Kidney epithelial cell (primary cell): ENCODE results near the gene IFT27. TPM values are rescaled to one million over a fixed set of nuclear protein-coding genes. Genes with fewer than 3 reads are reported as not detected.

ENCODE experiments used
- DNase-seq: peaks from one replicate; pipeline ENCODE4 v3.0.0-alpha.2; 2010; ENCODE audit warnings: low read depth
- H3K27me3 ChIP-seq: 2 replicates; pipeline ENCODE4 v1.6.0; 2011; ENCODE audit warnings: low read length; ENCODE audit not compliant: control insufficient read depth, insufficient read depth
- H3K36me3 ChIP-seq: 2 replicates; pipeline ENCODE4 v1.5.1; 2011; ENCODE audit warnings: low read length; ENCODE audit not compliant: control insufficient read depth, insufficient read depth
- H3K4me3 ChIP-seq: 2 replicates; pipeline ENCODE4 v1.5.1; 2011; ENCODE audit warnings: low read depth, mild to moderate bottlenecking, control low read depth, low read length
- CTCF ChIP-seq: IDR thresholded peaks from 2 replicates; pipeline ENCODE4 v1.5.1; 2011; ENCODE audit warnings: mild to moderate bottlenecking, moderate library complexity, low read length, control low read depth, inconsistent platforms; ENCODE audit not compliant: insufficient read depth, poor library complexity, severe bottlenecking
- total RNA-seq: library from RNA; depleted of rRNA; stranded (reverse); fragments of >200 nt; gene quantifications from 2 replicates; pipeline ENCODE4 v1.2.3, GENCODE V29; 2015

Gene IFT27
- total RNA-seq, 1 donor from 2014 or later, result 26.5 TPM

- Histone ChIP-seq H3K4me3 (no peak overlapping the region), H3K27me3 (peaks cover 17% of the 10 kb centered on the region), H3K36me3 (no peaks in the 10 kb centered on the region)
- TF ChIP-seq CTCF, result no peak
- DNase-seq, result no peak
Observed at GRCh38 chr22:36724836-36725235, 51.1 kb downstream of the IFT27 start.

DNA sequence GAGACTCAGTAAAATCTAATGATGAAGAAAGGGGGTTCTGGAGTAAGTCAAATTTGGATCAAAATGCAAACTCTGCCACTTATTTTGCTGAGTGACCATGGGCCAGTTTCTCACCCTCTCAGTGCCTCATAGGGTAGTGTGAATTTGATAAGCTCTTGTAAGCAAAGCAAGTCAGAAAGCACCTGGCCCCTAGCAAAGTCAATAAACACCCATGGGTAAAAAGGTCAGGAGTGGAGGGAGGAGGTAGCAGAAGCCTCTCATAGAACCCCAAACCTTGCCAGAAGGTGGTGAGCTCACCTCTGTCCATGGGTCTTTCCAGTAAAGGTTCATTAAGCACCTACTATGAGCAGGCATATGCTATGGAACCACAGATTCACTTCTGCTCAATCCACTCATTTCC, 53.9 kb downstream of the IFT27 start:
- DNase-seq, result no peak
- Histone ChIP-seq H3K27me3 (peaks cover 19% of the 10 kb centered on the region), H3K36me3 (no peaks in the 10 kb centered on the region), H3K4me3 (no peak overlapping the region)
- no peak for TF ChIP-seq CTCF

GRCh38 chr22:36715647-36716046, 60.3 kb downstream of the IFT27 start:
- Histone ChIP-seq H3K4me3 (no peak overlapping the region), H3K36me3 (no peaks in the 10 kb centered on the region), H3K27me3 (peaks cover 7% of the 10 kb centered on the region)
- no peak for TF ChIP-seq CTCF
- no peak for DNase-seq

GRCh38 chr22:36714110-36714509, 61.8 kb downstream of the IFT27 start:
- DNase-seq, result no peak
- TF ChIP-seq CTCF, result no peak
- H3K4me3 ChIP-seq, result no peak overlapping the region
- peaks cover 5% of the 10 kb centered on the region for H3K27me3 ChIP-seq
- no peaks in the 10 kb centered on the region for H3K36me3 ChIP-seq

- TF ChIP-seq CTCF, result no peak
- Histone ChIP-seq H3K27me3 (peaks cover 8% of the 10 kb centered on the region), H3K4me3 (no peak overlapping the region), H3K36me3 (no peaks in the 10 kb centered on the region)
- DNase-seq, result no peak
Observed at GRCh38 chr22:36713436-36713835, 62.5 kb downstream of the IFT27 start.

Other genes with a start within 250 kb of the IFT27 start
- 551 and 619 TPM in 2 replicates for gene EIF3D, start 247.0 kb downstream of the IFT27 start, total RNA-seq
- not detected in 2 replicates for gene CACNG2, start 72.4 kb downstream of the IFT27 start, total RNA-seq
- not detected in 2 replicates for gene PVALB, start 40.9 kb upstream of the IFT27 start, total RNA-seq
- 0.82 TPM in 1 of 2 replicates, not detected in the other for gene NCF4, start 84.9 kb upstream of the IFT27 start, total RNA-seq
- gene CSF2RB, start 137.5 kb upstream of the IFT27 start, total RNA-seq, result 0.14 and 1.1 TPM in 2 replicates
- 49.2 and 64.3 TPM in 2 replicates for gene TST, start 243.3 kb upstream of the IFT27 start, total RNA-seq
- gene MPST, start 243.6 kb upstream of the IFT27 start, total RNA-seq, result 186 and 219 TPM in 2 replicates